GM23338 (cell line): ENCODE measurements around the gene NEK2. TPM values are rescaled to one million over a fixed set of nuclear protein-coding genes. Genes with fewer than 3 reads are reported as not detected.

Experiments used
- ATAC-seq: fragments of 200-7000 bp; cut with Tn5 transposase; 3 replicates; pipeline ENCODE4 v1.9.1; 2020
- DNase-seq: peaks from one replicate; pipeline ENCODE4 v3.0.0-alpha.2; 2015; ENCODE audit warnings: low spot score
- H2AFZ ChIP-seq: fragments of 200-600 bp; sonication (generic); 2 replicates; pipeline ENCODE4 v1.8.0; 2016; ENCODE audit warnings: antibody characterized with exemption, mild to moderate bottlenecking, moderate library complexity
- H3F3A ChIP-seq: fragments of 200-600 bp; sonication (generic); replicated peaks from 2 replicates; pipeline ENCODE4 v1.8.0; 2017; ENCODE audit warnings: antibody characterized with exemption, mixed run types, low read depth
- H3K27ac ChIP-seq: fragments of 200-600 bp; sonication (generic); 2 replicates; pipeline ENCODE4 v1.6.1; 2016; ENCODE audit warnings: low read depth
- H3K27me3 ChIP-seq: fragments of 200-600 bp; sonication (generic); 2 replicates; pipeline ENCODE4 v1.8.0; 2016; ENCODE audit warnings: mild to moderate bottlenecking, mixed run types, moderate library complexity; ENCODE audit not compliant: insufficient read depth
- H3K36me3 ChIP-seq: fragments of 200-600 bp; sonication (generic); 2 replicates; pipeline ENCODE4 v1.8.0; 2016; ENCODE audit warnings: mild to moderate bottlenecking; ENCODE audit not compliant: insufficient read depth
- H3K4me1 ChIP-seq: fragments of 200-600 bp; sonication (generic); 2 replicates; pipeline ENCODE4 v1.8.0; 2016; ENCODE audit warnings: mild to moderate bottlenecking, moderate library complexity; ENCODE audit not compliant: insufficient read depth
- H3K4me2 ChIP-seq: fragments of 200-600 bp; sonication (generic); 2 replicates; pipeline ENCODE4 v1.7.1; 2017; ENCODE audit warnings: mixed run types
- H3K4me3 ChIP-seq: fragments of 200-600 bp; sonication (generic); 2 replicates; pipeline ENCODE4 v1.6.1; 2016; ENCODE audit warnings: mixed run types
- H3K79me2 ChIP-seq: fragments of 200-600 bp; sonication (generic); replicated peaks from 2 replicates; pipeline ENCODE4 v1.8.0; 2017; ENCODE audit warnings: mild to moderate bottlenecking; ENCODE audit not compliant: insufficient read depth
- H3K9me2 ChIP-seq: fragments of 200-600 bp; sonication (generic); 2 replicates; pipeline ENCODE4 v1.8.0; 2017; ENCODE audit not compliant: insufficient read depth
- H4K20me1 ChIP-seq: fragments of 200-600 bp; sonication (generic); replicated peaks from 2 replicates; pipeline ENCODE4 v1.8.0; 2017; ENCODE audit warnings: mild to moderate bottlenecking; ENCODE audit not compliant: insufficient read depth
- H3K27ac Mint-ChIP-seq: 2 replicates; pipeline ENCODE4 v1.8.0; 2020; ENCODE audit warnings: inconsistent platforms, mild to moderate bottlenecking, moderate library complexity, mixed read lengths
- H3K27me3 Mint-ChIP-seq: 3 replicates; pipeline ENCODE4 v1.8.0; 2022; ENCODE audit warnings: low read depth, mild to moderate bottlenecking, moderate library complexity, mixed read lengths, inconsistent platforms; ENCODE audit not compliant: insufficient read depth, poor library complexity
- H3K36me3 Mint-ChIP-seq: 3 replicates; pipeline ENCODE4 v1.8.0; 2021; ENCODE audit warnings: low read depth, mild to moderate bottlenecking, inconsistent platforms, moderate library complexity, mixed read lengths
- H3K4me1 Mint-ChIP-seq: 3 replicates; pipeline ENCODE4 v1.8.0; 2020; ENCODE audit warnings: mild to moderate bottlenecking, inconsistent platforms, mixed read lengths
- H3K4me3 Mint-ChIP-seq: 3 replicates; pipeline ENCODE4 v1.8.0; 2021; ENCODE audit warnings: moderate library complexity, mild to moderate bottlenecking, inconsistent platforms, mixed read lengths
- H3K9me3 Mint-ChIP-seq: 3 replicates; pipeline ENCODE4 v1.8.0; 2020; ENCODE audit warnings: moderate library complexity, mild to moderate bottlenecking, inconsistent platforms, mixed read lengths
- CREB1 ChIP-seq: fragments of 250-450 bp; sonication (Bioruptor Pico); IDR thresholded peaks from 2 replicates; pipeline ENCODE4 v1.5.0; 2020; ENCODE audit warnings: low read depth, mild to moderate bottlenecking, moderate library complexity
- CTCF ChIP-seq, 2 experiments: fragments of 200-600 bp in 1 of 2; sonication (generic) in 1 of 2; conservative IDR thresholded peaks; 2 replicates each; pipeline versions ENCODE4 v1.5.1 to v1.6.1; 2016 to 2017; ENCODE audit warnings: antibody characterized with exemption in 2 of 2, low read depth in 2 of 2, mild to moderate bottlenecking in 2 of 2, moderate library complexity in 1 of 2
- ETS1 ChIP-seq: IDR thresholded peaks from 2 replicates; pipeline ENCODE4 v1.6.1; 2016; ENCODE audit warnings: antibody characterized with exemption
- EZH2 ChIP-seq: fragments of 200-600 bp; sonication (generic); IDR thresholded peaks from one replicate; pipeline ENCODE4 v1.8.0; 2017; ENCODE audit warnings: antibody characterized with exemption, mild to moderate bottlenecking, low read depth; ENCODE audit not compliant: unreplicated experiment
- JUNB ChIP-seq: IDR thresholded peaks from one replicate; pipeline ENCODE4 v1.6.1; 2016; ENCODE audit warnings: antibody characterized with exemption; ENCODE audit not compliant: unreplicated experiment
- NANOG ChIP-seq: IDR thresholded peaks from 2 replicates; pipeline ENCODE4 v1.6.1; 2016; ENCODE audit warnings: antibody characterized with exemption, borderline replicate concordance
- REST ChIP-seq: IDR thresholded peaks from one replicate; pipeline ENCODE4 v1.6.1; 2018; ENCODE audit warnings: antibody characterized with exemption; ENCODE audit not compliant: unreplicated experiment
- STAT1 ChIP-seq: IDR thresholded peaks from one replicate; pipeline ENCODE4 v1.6.1; 2016; ENCODE audit warnings: antibody characterized with exemption; ENCODE audit not compliant: unreplicated experiment
- ZNF114 ChIP-seq: fragments of 250-450 bp; sonication (Bioruptor Pico); IDR thresholded peaks from 2 replicates; pipeline ENCODE4 v1.5.0; 2020; ENCODE audit warnings: mild to moderate bottlenecking, moderate library complexity
- ZNF331 ChIP-seq: fragments of 250-450 bp; sonication (Bioruptor Pico); IDR thresholded peaks from 2 replicates; pipeline ENCODE4 v1.5.0; 2020; ENCODE audit warnings: low read depth, mild to moderate bottlenecking, moderate library complexity
- polyA plus RNA-seq: library from polyadenylated mRNA; unstranded; fragments of >200 nt; fragmentation: Nextera tagmentation; extraction: Ambion mirVana; gene quantifications from 2 replicates; pipeline ENCODE4 v1.2.1, GENCODE V29; 2016
- total RNA-seq: library from RNA; depleted of rRNA; stranded (reverse); fragments of >200 nt; shearing (Covaris generic); gene quantifications from 2 replicates; pipeline ENCODE4 v1.2.3, GENCODE V29; 2014

The NEK2 gene
- total and polyA plus RNA-seq, 2 experiments from 2014 or later, result 17.0 to 24.9 TPM

GRCh38 chr1:211630236-211631081, 45.0 kb downstream of the NEK2 start:
- no peak overlapping the region for H3K27ac Mint-ChIP-seq
- Histone ChIP-seq H3K4me2 (no peak overlapping the region), H2AFZ (peak overlapping the region; percentile 88), H3K4me3 (no peak overlapping the region), H3K9me2 (no peaks in the 10 kb centered on the region), H3K4me1 (no peaks in the 10 kb centered on the region; the same call in 1 of the 2 replicates), H4K20me1 (no peaks in the 10 kb centered on the region), H3K27me3 (no peaks in the 10 kb centered on the region), H3K79me2 (no peaks in the 10 kb centered on the region), H3F3A (no peaks in the 10 kb centered on the region), H3K36me3 (no peaks in the 10 kb centered on the region), H3K27ac (no peak overlapping the region)
- H3K36me3 Mint-ChIP-seq, result no peaks in the 10 kb centered on the region
- ATAC-seq (peak; percentile 92), DNase-seq (peak; percentile 61)
- H3K4me1 Mint-ChIP-seq, result peaks cover 8% of the 10 kb centered on the region; the same call in 2 of the 3 replicates
- H3K9me3 Mint-ChIP-seq, result no peaks in the 10 kb centered on the region
- peaks cover 3% of the 10 kb centered on the region for H3K27me3 Mint-ChIP-seq
- no peak overlapping the region for H3K4me3 Mint-ChIP-seq
- TF ChIP-seq ZNF114 (CRISPR knock-in tag) (no peak), CTCF (conservative IDR thresholded peaks at IDR 0.05; ENCODE audit: low read depth in 2 of 2) (peak in 1 of 2 experiments; percentile 23; a peak in 1 of 4 replicates)

DNA sequence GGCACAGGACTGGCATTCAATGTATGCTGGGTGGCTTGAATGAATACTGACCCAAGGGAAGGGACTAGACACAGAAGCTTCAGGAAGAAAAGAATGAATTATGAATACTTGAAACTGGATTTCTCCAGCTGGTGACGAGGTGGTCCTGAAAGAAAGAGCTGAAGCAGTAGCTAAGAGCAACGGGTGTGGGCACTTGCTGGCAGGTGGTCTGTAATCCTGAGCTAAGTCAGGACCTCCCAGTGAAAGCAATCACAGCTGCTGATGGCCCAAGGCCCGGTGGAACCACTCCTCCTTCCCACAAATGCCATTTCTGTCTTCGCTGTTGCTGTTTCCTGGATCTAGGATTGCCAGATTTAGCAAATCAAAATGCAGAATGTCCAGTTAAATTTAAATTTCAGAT, 47.0 kb downstream of the NEK2 start:
- no peak overlapping the region for H3K4me2 ChIP-seq
- no peaks in the 10 kb centered on the region; the same call in 1 of the 2 replicates for H3K4me1 ChIP-seq
- H3K4me3 ChIP-seq, result no peak overlapping the region
- Mint-ChIP-seq H3K4me3 (no peak overlapping the region), H3K4me1 (peaks cover 8% of the 10 kb centered on the region; the same call in 2 of the 3 replicates), H3K9me3 (no peaks in the 10 kb centered on the region), H3K36me3 (no peaks in the 10 kb centered on the region), H3K27me3 (peaks cover 3% of the 10 kb centered on the region), H3K27ac (no peak overlapping the region)
- DNase-seq (no peak), ATAC-seq (no peak)
- no peaks in the 10 kb centered on the region for H3K27me3 ChIP-seq
- no peaks in the 10 kb centered on the region for H3K79me2 ChIP-seq
- H3F3A ChIP-seq, result no peaks in the 10 kb centered on the region
- no peaks in the 10 kb centered on the region for H4K20me1 ChIP-seq
- no peaks in the 10 kb centered on the region for H3K36me3 ChIP-seq
- no peak overlapping the region for H3K27ac ChIP-seq
- no peak overlapping the region for H2AFZ ChIP-seq
- no peaks in the 10 kb centered on the region for H3K9me2 ChIP-seq
- TF ChIP-seq NANOG (no peak), EZH2 (no peak), JUNB (no peak), REST (no peak), ZNF331 (no peak), CREB1 (CRISPR knock-in tag) (no peak), ETS1 (no peak), STAT1 (no peak), ZNF114 (CRISPR knock-in tag) (no peak)
